ENCODE results near the gene ATRNL1.
"Not testable (repeated sequence)": the region's sequence is repeated elsewhere in the genome, so short reads cannot be mapped to it uniquely, and the experiment has no call there.

DNA sequence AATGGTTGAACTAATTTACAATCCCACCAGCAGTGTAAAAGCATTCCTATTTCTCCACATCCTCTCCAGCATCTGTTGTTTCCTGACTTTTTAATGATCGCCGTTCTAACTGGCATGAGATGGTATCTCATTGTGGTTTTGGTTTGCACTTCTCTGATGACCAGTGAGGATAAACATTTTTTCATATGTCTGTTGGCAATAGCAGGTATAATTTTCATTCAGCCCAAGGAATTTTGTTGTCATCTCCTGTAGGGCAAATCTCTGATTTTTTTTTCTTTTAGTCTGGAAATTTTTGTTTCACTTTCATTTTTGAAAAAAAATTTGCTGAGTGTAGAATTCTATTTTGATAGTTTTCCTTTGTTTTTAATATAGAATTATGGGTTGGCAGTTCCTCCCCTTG is 114.1 kb downstream of the ATRNL1 start:
- TF ChIP-seq, protein P1, sequence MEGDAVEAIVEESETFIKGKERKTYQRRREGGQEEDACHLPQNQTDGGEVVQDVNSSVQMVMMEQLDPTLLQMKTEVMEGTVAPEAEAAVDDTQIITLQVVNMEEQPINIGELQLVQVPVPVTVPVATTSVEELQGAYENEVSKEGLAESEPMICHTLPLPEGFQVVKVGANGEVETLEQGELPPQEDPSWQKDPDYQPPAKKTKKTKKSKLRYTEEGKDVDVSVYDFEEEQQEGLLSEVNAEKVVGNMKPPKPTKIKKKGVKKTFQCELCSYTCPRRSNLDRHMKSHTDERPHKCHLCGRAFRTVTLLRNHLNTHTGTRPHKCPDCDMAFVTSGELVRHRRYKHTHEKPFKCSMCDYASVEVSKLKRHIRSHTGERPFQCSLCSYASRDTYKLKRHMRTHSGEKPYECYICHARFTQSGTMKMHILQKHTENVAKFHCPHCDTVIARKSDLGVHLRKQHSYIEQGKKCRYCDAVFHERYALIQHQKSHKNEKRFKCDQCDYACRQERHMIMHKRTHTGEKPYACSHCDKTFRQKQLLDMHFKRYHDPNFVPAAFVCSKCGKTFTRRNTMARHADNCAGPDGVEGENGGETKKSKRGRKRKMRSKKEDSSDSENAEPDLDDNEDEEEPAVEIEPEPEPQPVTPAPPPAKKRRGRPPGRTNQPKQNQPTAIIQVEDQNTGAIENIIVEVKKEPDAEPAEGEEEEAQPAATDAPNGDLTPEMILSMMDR (IDR thresholded peaks at IDR 0.05; ENCODE audit: low read depth, low read length): not testable (repeated sequence)
- TF ChIP-seq EZH2phosphoT487 (IDR thresholded peaks at IDR 0.05; ENCODE audit: low read depth): not testable (repeated sequence)
